Measurements from ENCODE around the gene BRF1. TPM values are rescaled to one million over a fixed set of nuclear protein-coding genes. Genes with fewer than 3 reads are reported as not detected.

The BRF1 gene
- total RNA-seq, 1 experiment from 2014 or later = 41.2 TPM

- Histone ChIP-seq H3K27ac (ENCODE audit: low read depth, low read length) (no peak overlapping the region), H4K20me1 (ENCODE audit: insufficient read depth) (no peaks in the 10 kb centered on the region), H3K36me3 (ENCODE audit: control insufficient read depth in 1 of 2, insufficient read depth in 2 of 2, low read length in 2 of 2) (peaks cover 1 to 10% of the 10 kb centered on the region in 2 experiments; a peak in 3 of 4 replicates), H3K79me2 (ENCODE audit: insufficient read depth, low read length) (peaks cover 33% of the 10 kb centered on the region), H3K9ac (ENCODE audit: low read length) (no peak overlapping the region), H3K4me1 (ENCODE audit: control insufficient read depth in 1 of 2, insufficient read depth in 2 of 2, low read length in 2 of 2) (peaks cover 8 to 17% of the 10 kb centered on the region in 2 experiments; a peak in 3 of 4 replicates), H3K4me2 (ENCODE audit: low read length) (no peak overlapping the region), H2AFZ (ENCODE audit: low read depth, low read length, poor library complexity, severe bottlenecking) (no peak overlapping the region), H3K27me3 (ENCODE audit: insufficient read depth, low read length) (no peaks in the 10 kb centered on the region), H3K9me3 (ENCODE audit: control insufficient read depth in 1 of 2, insufficient read depth in 1 of 2, low read depth in 1 of 2, low read length in 2 of 2) (no peaks in the 10 kb centered on the region), H3K9me2 (ENCODE audit: insufficient read depth) (no peaks in the 10 kb centered on the region), H3K4me3 (replicated peaks in 1 of 2; ENCODE audit: low read depth in 1 of 2, low read length in 2 of 2) (no peak overlapping the region)
- ChIA-PET POLR2A (no interaction called here), RAD21 (ENCODE audit: low non-redundant PET in 1 of 2, low total read pairs in 2 of 2, uncharacterized antibody in 2 of 2, unreplicated experiment in 2 of 2) (no interaction called here), CTCF (no interaction called here)
- BruUV-seq (replicated peaks) = no TSS peak
- DNase-seq (ENCODE audit: low read depth, low spot score) = no peak
- ATAC-seq = no peak
- intact Hi-C loops (cut with micrococcal nuclease) = no loop called here
- TF ChIP-seq CEBPB (IDR thresholded peaks at IDR 0.05; ENCODE audit: low read depth) = no peak
These were observed 48.9 kb downstream of the BRF1 start for GRCh38 chr14:105251920-105252319.

- Histone ChIP-seq H3K27me3 (ENCODE audit: insufficient read depth, low read length) (no peaks in the 10 kb centered on the region), H3K4me3 (replicated peaks in 1 of 2; ENCODE audit: low read depth in 1 of 2, low read length in 2 of 2) (no peak overlapping the region), H3K9me3 (ENCODE audit: control insufficient read depth in 1 of 2, insufficient read depth in 1 of 2, low read depth in 1 of 2, low read length in 2 of 2) (no peaks in the 10 kb centered on the region), H3K9me2 (ENCODE audit: insufficient read depth) (no peaks in the 10 kb centered on the region), H3K36me3 (ENCODE audit: control insufficient read depth in 1 of 2, insufficient read depth in 2 of 2, low read length in 2 of 2) (peaks cover 2 to 10% of the 10 kb centered on the region in 2 experiments; a peak in 3 of 4 replicates), H3K9ac (ENCODE audit: low read length) (no peak overlapping the region), H3K79me2 (ENCODE audit: insufficient read depth, low read length) (peaks cover 40% of the 10 kb centered on the region), H3K4me2 (ENCODE audit: low read length) (no peak overlapping the region), H3K4me1 (ENCODE audit: control insufficient read depth in 1 of 2, insufficient read depth in 2 of 2, low read length in 2 of 2) (peaks cover 8 to 17% of the 10 kb centered on the region in 2 experiments; a peak in 3 of 4 replicates), H3K27ac (ENCODE audit: low read depth, low read length) (no peak overlapping the region), H4K20me1 (ENCODE audit: insufficient read depth) (no peaks in the 10 kb centered on the region), H2AFZ (ENCODE audit: low read depth, low read length, poor library complexity, severe bottlenecking) (no peak overlapping the region)
- RAD21 ChIA-PET (ENCODE audit: low non-redundant PET in 1 of 2, low total read pairs in 2 of 2, uncharacterized antibody in 2 of 2, unreplicated experiment in 2 of 2) = no interaction called here
- intact Hi-C loops (cut with micrococcal nuclease) = no loop called here
- BruUV-seq (replicated peaks) = no TSS peak
- DNase-seq (ENCODE audit: low read depth, low spot score) = no peak
- CTCF ChIA-PET = no interaction called here
- POLR2A ChIA-PET = no interaction called here
- TF ChIP-seq EGR1 (IDR thresholded peaks at IDR 0.05; ENCODE audit: low read depth) = no peak
- TF ChIP-seq CBX3 (IDR thresholded peaks at IDR 0.05; ENCODE audit: low read depth) = no peak
- no peak for TF ChIP-seq CEBPB (IDR thresholded peaks at IDR 0.05; ENCODE audit: low read depth)
- no peak for TF ChIP-seq MAX (IDR thresholded peaks at IDR 0.05)
- no peak for TF ChIP-seq SRF (IDR thresholded peaks at IDR 0.05; ENCODE audit: low read depth)
- no peak for TF ChIP-seq REST (IDR thresholded peaks at IDR 0.05; ENCODE audit: low read depth)
- no peak for TF ChIP-seq TCF7L2 (IDR thresholded peaks at IDR 0.05; ENCODE audit: borderline replicate concordance, extremely low read depth, insufficient read depth, insufficient read length)
- no peak for TF ChIP-seq EZH2 (IDR thresholded peaks at IDR 0.05)
- TF ChIP-seq RAD21 (IDR thresholded peaks at IDR 0.05; ENCODE audit: low read depth) = no peak
- no peak for TF ChIP-seq POLR2AphosphoS5 (IDR thresholded peaks at IDR 0.05; ENCODE audit: low read depth, low read length)
- no peak for TF ChIP-seq SIN3A (IDR thresholded peaks at IDR 0.05; ENCODE audit: low read depth)
- TF ChIP-seq ZNF274 (IDR thresholded peaks at IDR 0.05; ENCODE audit: low read depth, low read length) = no peak
- TF ChIP-seq ZFX (IDR thresholded peaks at IDR 0.05) = no peak
- TF ChIP-seq JUND (IDR thresholded peaks at IDR 0.05) = no peak
- no peak for TF ChIP-seq YY1 (IDR thresholded peaks at IDR 0.05; ENCODE audit: extremely low read depth, insufficient replicate concordance, low read depth, low read length)
- TF ChIP-seq FOSL1 (IDR thresholded peaks at IDR 0.05; ENCODE audit: low read depth) = no peak
- no peak for TF ChIP-seq CTCF (IDR thresholded peaks at IDR 0.05 in 2 of 3, conservative IDR thresholded peaks at IDR 0.05 in 1 of 3; ENCODE audit: borderline replicate concordance in 1 of 3, insufficient read depth in 1 of 3, low read depth in 2 of 3, low read length in 2 of 3)
- no peak for ATAC-seq
These were observed 49.8 kb downstream of the BRF1 start for GRCh38 chr14:105250986-105251385.

Data from HCT116 (cell line).